RCC 7860 (cell line): ENCODE results near the gene RINL.

Experiments
- DNase-seq: peaks from one replicate; pipeline ENCODE4 v3.0.0-alpha.2; 2015; ENCODE audit warnings: low spot score
- FAIRE-seq: peaks from 2 replicates; lab custom pipeline; 2012; peaks lifted over from hg19 to GRCh38; lab: Jason Lieb, UNC

Gene RINL, protein sequence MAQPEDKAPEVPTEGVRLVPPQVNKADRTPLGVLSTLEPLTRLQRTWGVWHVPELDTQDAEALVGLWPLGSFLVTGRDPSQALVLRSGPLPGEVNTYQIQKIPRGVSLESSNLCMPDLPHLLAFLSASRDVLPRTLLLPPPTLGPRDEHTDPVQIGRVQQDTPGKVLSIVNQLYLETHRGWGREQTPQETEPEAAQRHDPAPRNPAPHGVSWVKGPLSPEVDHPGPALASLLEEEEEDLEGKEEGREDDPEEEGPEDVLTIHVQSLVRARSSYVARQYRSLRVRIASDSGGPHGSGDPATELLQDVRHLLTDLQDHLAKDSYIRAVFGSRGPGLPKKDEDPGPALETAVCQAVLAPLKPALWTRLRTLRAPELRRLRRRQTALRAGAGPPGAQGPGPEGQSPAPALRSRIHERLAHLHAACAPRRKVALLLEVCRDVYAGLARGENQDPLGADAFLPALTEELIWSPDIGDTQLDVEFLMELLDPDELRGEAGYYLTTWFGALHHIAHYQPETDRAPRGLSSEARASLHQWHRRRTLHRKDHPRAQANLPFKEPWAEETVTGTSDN

DNA sequence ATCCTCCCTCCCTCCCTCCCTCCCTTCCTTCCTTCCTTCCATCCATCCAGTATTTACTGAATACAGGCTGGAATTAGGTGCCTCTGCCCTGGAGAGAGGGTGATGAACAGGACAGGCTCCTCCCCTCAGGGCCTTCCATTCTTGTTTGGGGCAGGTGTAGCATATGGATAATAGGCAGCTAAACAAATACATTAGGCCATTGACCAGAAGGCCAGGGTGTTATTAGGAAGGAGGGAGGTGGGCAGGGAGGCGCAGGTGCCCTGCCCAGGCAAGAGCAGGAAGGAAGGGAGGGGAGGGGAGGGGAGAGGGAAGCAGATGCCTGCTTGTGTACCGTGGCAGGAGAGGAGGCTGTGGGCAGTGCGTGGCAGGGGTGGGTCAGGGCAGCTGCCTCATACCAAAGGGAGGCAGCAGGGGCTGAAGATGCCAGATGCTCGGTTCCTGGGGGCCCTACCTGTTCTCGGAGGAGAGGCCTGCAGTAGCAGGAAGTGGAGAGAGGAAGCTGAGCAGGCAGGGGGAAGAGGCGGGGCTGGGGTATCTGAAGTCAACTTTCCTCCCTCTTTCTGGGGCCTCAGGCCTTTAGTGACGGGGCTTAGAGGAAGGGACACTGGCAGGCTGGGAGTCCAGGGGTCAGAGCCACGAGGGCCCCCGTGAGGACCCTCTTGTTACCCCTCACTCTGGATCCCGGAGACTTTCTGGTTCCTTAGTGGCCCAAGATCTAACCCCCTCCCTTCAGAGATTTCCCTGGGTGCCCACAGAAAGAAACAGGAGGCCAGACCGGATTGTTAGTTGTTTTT, at the start of gene RINL:
Gene RINL, minus strand, starts transcription at position 495 of the 794 bp plus-strand sequence. CDS start 1,533 bp downstream, outside the sequence.
- DNase-seq = no peak
- no peak for FAIRE-seq

DNA sequence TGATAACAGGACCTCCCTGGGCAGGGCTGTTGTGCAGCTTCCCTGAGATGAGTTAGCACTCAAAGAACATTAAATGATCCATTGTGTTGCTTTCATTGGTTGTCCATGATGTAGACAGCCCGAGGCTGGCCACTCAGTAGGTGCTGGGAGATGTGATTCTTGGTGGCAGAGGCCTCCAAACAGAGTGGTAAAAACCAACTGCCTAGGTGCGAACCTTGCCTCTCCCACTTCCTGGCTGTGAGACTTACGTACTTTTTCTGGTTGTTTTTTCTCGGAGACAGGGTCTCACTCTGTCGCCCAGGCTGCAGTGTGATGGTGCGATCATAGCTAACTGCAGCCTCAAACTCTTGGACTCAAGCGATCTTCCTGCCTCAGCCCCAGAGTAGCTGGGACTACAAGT, 46.3 kb upstream of the RINL start:
- FAIRE-seq (no peak), DNase-seq (no peak)

DNA sequence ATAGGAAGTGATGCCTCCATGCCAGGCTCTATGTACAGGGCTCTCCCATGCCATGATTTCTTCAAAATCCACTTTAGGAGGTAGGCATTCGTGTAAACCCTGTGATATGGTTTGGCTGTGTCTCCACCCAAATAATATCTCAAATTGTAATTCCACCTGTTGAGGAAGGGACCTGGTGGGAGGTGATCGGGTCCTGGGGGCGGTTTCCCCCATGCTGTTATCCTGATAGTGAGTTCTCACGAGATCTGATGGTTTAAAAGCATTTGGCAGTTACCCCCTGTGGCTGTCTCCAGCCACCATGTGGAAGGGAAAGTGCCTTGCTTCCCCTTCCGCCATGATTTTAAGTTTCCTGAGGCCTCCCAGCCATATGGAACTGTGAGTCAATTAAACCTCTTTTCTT, 44.4 kb upstream of the RINL start:
- DNase-seq (no peak), FAIRE-seq (no peak)

DNA sequence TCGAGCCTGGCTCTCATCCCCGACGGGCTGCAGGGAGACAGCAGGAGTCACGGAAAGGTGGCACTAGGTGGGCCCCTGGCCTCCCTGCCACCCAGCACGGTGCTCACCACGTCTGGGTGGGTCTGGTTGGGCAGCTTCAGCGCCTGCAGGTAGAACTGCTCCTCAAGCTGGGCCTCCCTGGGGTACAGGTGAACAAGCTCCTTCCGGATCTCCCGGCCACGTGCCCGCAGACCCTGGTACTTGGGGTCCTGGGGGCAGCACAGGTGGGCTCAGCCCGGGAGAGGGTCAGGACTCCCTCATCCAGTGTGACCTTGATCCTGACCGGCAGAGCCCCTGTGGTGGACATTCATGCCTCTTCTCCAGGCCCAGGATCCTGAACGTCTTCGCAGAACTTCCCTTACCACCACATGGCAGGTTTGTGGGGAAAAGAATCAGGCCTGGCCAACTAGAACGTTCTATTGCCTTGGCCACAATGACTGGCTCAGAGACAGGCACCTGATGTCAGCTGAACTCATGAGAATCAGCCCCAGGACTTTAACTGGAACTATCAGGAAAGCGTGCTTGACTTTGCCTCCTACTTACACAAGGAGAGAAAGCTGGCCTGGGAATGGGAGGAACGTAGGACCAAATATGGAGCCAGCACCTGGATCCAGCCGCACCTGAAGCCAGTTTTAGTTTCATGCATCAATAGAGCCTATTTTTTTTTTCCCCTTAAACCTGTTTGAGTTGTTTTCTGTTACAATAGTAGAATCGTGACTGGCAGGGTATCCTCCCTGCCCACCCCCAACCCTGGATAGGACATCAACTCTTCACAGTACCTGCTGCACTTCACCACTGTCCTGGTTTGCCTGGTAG, 43.6 kb upstream of the RINL start:
- FAIRE-seq = no peak
- no peak for DNase-seq

DNA sequence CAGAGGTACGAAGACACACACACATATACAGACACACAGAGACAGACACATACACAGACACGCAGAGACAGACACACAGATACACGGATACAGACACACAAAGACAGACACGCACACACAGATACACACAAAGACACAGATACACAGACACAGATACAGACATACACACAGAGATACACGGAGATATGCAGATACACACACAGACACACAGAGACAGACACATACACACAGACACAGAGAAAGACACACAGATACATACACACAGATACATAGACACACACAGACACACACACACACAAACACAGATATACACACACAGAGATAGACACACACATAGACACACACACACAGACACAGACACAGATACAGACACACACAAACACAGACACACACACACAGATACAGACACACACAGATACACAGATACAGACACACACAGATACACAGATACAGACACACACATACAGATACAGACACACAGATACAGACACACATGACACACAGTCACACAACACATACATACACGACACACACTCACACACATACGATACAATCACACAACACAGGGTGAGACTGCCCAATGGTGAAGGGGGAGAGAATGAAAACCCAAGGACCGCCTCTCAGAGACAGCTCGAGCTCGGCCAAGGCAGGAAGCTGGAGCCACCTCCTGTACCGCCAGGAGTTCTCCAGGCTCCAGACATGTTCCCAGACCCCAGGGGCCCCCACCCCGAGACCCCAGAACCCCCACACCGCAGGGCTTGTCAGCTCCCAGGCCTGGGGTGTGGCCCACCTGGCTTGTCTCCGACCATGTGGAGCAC, 42.7 kb upstream of the RINL start:
- DNase-seq (no peak), FAIRE-seq (no peak)

DNA sequence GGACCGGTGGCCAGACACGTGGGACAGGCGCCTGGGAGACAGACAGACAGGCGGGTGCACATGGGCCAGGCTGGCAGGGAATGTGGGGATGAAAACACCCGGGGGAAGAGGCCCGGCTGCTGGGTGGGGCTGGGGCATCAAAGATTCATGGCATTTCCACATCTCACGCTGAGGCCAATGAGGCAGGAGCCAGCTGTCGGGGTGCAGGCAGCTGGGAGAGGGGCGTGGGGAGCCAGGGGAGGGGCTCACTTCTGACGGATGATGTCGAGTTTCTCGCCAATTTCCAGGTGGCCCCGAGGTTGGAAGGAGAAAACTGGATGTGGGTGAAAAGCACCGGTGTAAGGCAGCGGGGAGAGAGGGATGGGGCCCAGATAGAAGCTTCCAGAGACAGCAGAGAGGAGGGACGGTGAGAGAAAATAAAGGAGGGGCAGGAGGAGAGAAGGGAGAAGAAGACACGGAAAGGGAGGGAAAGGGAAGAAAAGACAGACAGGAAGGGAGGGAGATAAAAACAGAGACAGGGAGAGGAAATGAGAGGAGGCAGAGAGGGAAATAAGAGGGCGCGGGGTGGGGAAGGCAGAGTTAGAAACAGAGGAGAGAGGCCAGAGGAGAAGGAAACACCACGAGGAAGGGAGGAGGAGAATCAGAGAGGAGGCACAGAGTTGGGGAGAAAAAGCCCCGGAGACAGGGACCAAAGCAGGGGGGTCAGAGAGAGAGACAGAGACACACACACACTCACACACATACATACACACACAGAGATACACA, 41.9 kb upstream of the RINL start:
- no peak for DNase-seq
- no peak for FAIRE-seq

DNA sequence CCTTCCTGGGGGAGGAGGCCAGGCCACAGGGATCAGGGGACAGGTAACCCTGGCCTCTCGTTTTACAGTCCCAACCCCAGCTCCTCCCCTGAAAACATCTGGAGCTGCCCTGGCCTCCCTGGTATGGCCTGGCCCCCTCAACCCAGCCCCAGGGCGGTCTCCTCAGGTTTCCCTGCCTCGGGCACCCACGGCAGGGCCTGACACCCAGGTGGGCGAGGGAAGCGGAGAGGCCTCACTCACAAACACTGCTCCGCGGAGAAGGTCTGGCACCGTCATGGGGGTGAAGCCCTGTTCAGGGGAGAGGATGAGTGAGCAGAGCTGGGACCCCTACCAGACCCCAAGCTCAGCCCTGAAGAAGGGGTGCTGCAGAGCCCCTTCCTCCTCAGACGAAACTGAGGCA, 40.5 kb upstream of the RINL start:
- FAIRE-seq (no peak), DNase-seq (no peak)

DNA sequence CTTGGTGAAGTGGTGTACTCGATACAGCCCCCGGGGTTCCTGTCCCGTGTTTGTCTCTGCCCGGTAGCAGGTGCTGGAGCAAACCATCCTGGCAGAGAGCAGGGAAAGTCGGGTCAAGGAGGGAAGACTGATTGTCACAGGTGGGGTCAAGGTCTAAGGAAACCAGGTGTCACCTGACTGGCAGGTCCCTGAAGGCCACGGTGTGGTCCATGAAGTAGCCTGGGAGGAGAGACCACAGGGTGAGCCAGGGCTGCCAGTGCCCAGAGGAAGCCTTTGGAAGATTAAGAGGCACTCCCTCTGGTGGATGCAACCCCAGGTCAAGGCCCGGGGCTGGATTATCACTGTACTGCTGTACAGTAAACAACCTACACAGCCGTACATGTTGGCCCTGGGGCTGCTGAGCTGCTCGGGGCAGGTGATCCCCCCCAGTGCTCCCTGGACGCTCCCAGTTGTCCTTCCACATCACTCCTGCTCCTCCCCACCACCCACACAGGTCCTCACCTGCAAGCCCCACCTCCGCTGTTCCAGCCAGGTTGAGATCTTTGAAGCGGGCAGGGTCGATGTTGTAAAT, 39.9 kb upstream of the RINL start:
- FAIRE-seq (no peak), DNase-seq (peak; percentile 4)

DNA sequence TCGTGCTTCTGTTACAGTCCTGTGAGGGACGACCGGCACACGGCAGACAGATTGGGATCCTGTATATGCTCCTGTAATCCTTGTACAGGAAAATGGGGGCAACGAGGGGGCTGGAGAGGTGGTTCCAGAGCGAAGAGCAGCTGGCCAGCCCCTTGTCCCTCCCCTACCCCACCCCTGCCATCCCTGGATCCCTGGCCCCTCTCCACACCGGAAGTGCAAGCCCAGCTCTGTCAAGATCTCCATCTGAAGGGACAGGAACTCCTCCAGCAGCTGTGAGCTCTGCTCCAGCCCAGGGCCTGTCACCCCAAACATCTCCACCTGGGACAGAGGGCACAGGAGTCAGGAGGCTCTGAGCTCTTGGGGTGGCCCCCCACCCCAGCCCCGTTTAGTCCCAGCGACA, 39.4 kb upstream of the RINL start:
- no peak for FAIRE-seq

DNA sequence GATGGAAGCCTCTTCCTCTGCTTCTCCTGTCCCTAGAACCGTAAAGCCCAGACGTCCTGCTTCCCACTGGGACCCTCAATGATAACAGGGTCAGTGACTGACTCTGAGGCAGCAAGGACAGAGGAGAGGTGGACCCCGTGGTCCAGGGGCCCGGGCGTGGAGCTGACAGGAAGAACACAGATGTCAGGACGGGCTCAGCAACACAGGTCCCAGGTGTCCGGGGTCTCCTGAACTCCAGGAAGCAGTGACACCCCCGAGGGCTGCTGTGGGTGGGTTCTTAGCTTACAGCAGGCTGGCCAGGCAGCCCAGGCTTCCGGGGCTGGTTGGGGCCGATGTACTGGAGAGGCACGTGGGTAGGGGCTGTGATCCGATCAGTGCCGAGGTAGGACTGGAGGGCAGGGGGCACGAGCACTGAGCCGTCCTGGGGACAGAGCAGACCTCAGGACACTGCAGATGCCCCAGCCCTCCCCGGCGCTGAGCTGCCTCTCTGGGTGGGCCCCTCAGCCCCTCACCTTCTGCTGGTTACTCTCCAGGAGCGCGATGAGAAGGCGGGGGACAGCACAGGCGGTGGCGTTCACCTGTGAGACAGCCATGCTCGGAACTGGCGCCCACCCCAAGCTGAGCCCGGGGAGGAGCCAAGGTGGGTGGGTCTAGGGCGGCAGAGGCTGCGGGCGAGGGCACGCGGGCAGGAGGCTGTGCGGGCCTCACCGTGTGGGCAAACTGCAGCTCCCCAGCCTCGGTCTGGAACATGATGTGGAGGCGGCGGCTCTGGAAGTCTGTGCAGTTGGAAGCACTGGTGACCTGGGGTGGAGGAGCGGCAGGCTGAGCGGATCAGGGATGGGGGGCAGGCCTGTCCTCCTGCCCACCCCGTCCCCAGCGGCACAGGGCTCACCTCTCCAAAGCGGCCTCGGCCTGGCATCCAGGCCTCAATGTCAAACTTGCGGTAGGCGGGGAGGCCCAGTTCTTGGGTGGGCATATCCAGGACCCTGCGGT, 37.5 kb upstream of the RINL start:
- FAIRE-seq = no peak
- DNase-seq = no peak

More for the DNA sequence above, 39.4 kb upstream of the RINL start:
- DNase-seq = no peak

DNA sequence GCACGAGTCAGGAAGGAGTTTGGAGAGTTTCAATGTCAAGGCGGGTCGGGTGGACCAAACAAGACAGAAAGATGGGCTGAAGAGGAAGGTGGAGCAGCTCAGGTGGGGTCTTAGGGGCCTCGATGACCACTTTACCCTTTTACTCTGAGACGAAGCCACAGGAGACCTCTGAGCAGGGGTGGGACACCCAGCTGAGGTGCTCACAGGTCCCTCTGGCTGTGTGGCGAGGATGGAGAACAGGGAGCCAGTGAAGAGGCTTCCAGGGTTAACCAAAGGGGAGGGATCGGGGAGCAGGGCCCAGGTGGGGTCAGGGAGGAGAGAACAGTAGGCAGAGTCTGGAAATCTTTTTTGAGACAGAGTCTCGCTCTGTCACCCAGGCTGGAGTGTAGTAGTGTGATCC, 35.9 kb upstream of the RINL start:
- no peak for DNase-seq
- FAIRE-seq = no peak

DNA sequence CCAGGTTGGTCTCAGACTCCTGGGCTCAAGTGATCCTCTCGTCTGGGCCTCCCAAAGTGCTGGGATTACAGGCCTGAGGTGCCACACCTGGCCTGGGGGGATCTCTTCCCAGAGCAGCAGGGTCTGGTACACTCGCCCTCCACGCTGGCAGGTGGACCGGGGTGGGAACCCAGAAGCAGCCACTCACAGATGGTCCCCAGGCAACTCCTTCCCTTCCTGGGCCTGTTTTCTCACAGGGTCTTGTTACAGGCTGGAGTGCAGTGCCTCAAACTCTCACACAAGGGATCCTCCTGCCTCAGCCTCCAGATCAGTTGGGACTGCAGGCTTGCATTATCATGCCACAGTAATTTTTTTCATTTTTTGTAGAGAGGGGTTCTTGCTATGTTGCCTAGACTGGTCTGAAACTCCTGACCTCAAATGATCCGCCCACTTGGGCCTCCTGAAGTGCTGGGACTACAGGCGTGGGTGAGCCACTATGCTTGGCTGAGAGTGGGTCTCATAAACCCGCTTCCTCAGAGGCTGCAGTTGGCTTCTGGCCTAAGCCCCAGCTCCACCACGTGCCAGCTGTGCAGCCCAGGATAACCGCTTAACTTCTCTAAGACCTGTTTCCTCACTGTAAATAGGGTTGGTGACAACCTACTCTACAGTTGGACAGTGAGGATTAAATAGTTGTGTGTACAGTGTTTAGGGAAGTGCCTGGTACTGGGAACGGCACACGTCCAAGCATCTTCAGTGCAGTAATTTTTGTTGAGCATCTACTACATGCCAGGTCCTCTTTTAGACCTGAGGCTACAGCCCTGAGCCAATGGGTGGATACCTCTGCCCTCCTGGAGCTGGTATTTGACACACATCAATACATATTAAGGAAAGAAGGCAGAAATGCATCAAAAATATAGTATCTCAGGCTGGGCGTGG, 34.8 kb upstream of the RINL start:
- DNase-seq = no peak
- FAIRE-seq = no peak

DNA sequence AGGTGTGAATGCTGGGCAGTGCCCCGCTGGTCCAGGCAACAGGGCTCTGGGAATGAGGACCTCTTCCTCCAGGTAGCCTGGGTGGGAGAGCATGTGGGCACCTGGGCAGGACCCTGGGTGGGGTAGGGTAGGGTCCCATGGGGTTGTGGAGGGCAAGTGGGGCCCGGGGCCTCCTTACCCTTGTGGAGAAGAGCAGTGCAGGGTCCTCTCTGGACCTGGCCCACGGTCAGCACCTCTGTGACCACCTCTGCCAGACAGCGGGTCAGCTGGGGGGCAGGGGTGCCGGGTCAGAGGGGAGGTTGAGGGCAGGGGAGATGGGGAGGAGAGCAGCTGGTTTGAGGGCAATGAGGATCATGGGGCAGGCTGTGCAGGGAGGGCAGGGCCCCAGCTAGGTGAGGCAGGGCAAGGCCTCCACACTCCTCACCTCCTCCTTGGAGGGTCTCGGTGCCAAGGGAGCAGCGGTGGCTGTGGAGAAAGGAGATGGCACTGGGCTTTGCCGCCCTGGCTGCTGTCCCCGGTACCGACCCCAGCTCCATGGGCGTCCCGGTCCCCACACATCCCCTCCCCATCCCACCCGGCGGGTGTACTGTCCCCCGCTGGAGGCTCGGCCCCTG, 33.4 kb upstream of the RINL start:
- FAIRE-seq (no peak), DNase-seq (no peak)

DNA sequence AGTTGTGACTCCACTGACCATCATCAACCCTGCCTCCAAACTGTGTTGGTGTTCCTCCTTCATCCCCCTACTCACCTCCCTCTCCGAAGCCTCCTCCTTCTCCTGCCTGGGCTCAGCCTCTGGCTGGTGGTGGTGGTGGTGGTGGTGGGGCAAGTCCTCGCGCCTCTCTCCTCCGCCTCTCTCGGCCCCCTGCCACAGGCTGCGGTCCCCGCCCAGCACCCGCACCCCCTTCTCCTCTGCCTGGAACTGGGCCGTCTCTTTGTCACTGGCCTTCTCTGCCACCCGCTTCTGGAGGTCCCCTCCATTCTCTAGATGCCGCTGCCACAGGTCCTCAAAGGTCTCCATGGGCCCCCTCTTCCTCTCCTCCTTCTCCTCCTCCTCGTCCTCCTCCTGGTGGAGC, 32.4 kb upstream of the RINL start:
- DNase-seq (no peak), FAIRE-seq (no peak)

DNA sequence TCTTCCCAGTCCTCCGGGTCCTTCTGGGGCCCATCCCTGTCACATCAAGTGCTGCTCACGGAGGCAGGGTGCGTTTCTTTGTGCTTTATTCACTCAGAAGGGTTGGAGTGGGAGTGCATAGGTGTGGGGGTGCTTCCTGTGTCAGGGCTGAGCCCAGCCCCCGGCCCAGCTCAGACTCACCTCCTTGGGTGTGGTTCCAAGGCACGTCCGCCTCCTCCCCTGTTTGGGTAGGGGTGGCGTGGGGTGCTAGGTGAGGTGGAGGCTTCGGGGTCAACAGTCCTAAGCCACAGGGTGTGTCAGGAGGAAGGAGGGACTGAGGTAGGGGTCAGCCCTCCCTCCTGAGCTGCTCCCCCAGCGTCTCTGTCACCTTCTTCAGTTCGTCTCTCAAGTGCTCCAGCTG, 30.8 kb upstream of the RINL start:
- DNase-seq = no peak
- no peak for FAIRE-seq

DNA sequence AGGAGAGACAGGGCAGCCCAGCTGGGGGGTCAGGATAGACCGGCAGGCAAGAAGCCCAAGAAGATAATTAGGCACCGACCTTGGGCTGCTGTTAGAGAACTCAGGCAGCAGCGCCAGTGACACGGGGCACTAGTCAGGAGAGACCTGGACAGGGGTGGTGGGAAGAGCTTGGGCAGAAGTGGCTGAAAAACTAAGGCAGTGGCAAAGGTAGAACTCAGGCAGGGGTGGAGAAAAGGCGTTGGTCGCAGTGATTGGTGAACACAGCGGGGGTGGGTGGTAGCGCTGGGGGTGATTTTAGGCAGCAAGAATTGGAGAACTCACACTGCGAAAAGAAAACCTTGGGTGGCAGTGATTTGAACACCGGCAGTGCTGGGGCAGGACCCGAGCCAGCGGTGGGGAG, 29.6 kb upstream of the RINL start:
- FAIRE-seq (no peak), DNase-seq (no peak)
